KMS-11 (cell line): ENCODE measurements around the gene PROB1.

ENCODE experiments used
- H2AFZ ChIP-seq: fragments of 200-600 bp; sonication (generic); 2 replicates; pipeline ENCODE4 v1.6.1; 2016; ENCODE audit warnings: antibody characterized with exemption, mixed run types, low read depth
- H3K27ac ChIP-seq: fragments of 200-600 bp; sonication (generic); 2 replicates; pipeline ENCODE4 v1.6.1; 2016; ENCODE audit warnings: mild to moderate bottlenecking, mixed run types
- H3K27me3 ChIP-seq: fragments of 200-600 bp; sonication (generic); 2 replicates; pipeline ENCODE4 v1.6.1; 2017; ENCODE audit warnings: mild to moderate bottlenecking, low read depth, mixed run types, moderate library complexity; ENCODE audit not compliant: insufficient read depth
- H3K36me3 ChIP-seq: fragments of 200-600 bp; sonication (generic); 2 replicates; pipeline ENCODE4 v1.6.1; 2017; ENCODE audit warnings: mild to moderate bottlenecking, mixed run types; ENCODE audit not compliant: insufficient read depth
- H3K4me1 ChIP-seq: fragments of 200-600 bp; sonication (generic); 2 replicates; pipeline ENCODE4 v1.6.1; 2016; ENCODE audit warnings: mild to moderate bottlenecking, low read depth, mixed run types; ENCODE audit not compliant: poor library complexity, severe bottlenecking
- H3K4me2 ChIP-seq: fragments of 200-600 bp; sonication (generic); 2 replicates; pipeline ENCODE4 v1.7.0; 2016; ENCODE audit warnings: mild to moderate bottlenecking, mixed run types
- H3K4me3 ChIP-seq: fragments of 200-600 bp; sonication (generic); IDR thresholded peaks from 2 replicates; pipeline ENCODE4 v1.6.1; 2017; ENCODE audit warnings: low read depth, low read length, mixed read lengths; ENCODE audit not compliant: insufficient read depth
- H3K79me2 ChIP-seq: fragments of 200-600 bp; sonication (generic); 2 replicates; pipeline ENCODE4 v1.6.1; 2016; ENCODE audit warnings: low read depth, mixed run types; ENCODE audit not compliant: insufficient read depth
- H3K9ac ChIP-seq: fragments of 200-600 bp; sonication (generic); 2 replicates; pipeline ENCODE4 v1.6.1; 2016; ENCODE audit warnings: mild to moderate bottlenecking, mixed run types
- H4K20me1 ChIP-seq: fragments of 200-600 bp; sonication (generic); 2 replicates; pipeline ENCODE4 v1.6.1; 2016; ENCODE audit warnings: mild to moderate bottlenecking, mixed run types; ENCODE audit not compliant: insufficient read depth
- CTCF ChIP-seq: fragments of 200-600 bp; sonication (generic); conservative IDR thresholded peaks from 2 replicates; pipeline ENCODE4 v1.6.1; 2017; ENCODE audit warnings: low read depth, mild to moderate bottlenecking, antibody characterized with exemption, low read length, moderate library complexity, mixed read lengths

Gene PROB1

DNA sequence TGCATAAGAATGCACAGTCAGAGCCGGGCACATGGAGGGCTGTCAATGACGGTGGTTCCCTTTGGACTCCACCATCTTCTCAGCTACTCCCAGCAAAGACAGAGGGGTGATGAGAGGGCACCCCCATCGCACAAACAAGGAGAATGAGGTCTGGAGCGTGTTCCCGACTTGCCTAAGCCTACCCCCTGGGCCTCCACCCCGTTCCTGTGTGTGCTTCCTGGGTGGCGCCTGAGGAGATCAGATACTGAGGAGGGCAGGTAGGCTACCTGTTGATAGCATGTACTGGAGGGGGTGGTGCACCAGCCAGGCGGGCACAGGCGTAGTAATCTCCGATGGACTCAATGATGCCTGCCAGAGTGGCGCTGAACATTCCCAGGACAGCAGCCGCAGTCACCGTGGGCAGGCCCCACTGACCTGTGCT lies 16.0 kb downstream of the PROB1 start:
- Histone ChIP-seq H4K20me1 (no peaks in the 10 kb centered on the region), H3K36me3 (no peaks in the 10 kb centered on the region), H3K79me2 (no peaks in the 10 kb centered on the region), H3K9ac (no peak overlapping the region), H3K27ac (no peak overlapping the region), H3K4me2 (no peak overlapping the region), H3K27me3 (no peaks in the 10 kb centered on the region), H2AFZ (no peak overlapping the region), H3K4me3 (no peak overlapping the region), H3K4me1 (peaks cover 8% of the 10 kb centered on the region)
- TF ChIP-seq CTCF: no peak

- TF ChIP-seq CTCF: no peak
- no peaks in the 10 kb centered on the region for H3K27me3 ChIP-seq
- no peak overlapping the region for H2AFZ ChIP-seq
- H3K4me2 ChIP-seq: no peak overlapping the region
- H3K27ac ChIP-seq: no peak overlapping the region
- H3K79me2 ChIP-seq: no peaks in the 10 kb centered on the region
- H3K4me1 ChIP-seq: peaks cover 1% of the 10 kb centered on the region
- no peak overlapping the region for H3K4me3 ChIP-seq
- H3K36me3 ChIP-seq: no peaks in the 10 kb centered on the region
- H4K20me1 ChIP-seq: no peaks in the 10 kb centered on the region
- H3K9ac ChIP-seq: no peak overlapping the region
Measured at GRCh38 chr5:139378101-139378825, 16.6 kb downstream of the PROB1 start.

DNA sequence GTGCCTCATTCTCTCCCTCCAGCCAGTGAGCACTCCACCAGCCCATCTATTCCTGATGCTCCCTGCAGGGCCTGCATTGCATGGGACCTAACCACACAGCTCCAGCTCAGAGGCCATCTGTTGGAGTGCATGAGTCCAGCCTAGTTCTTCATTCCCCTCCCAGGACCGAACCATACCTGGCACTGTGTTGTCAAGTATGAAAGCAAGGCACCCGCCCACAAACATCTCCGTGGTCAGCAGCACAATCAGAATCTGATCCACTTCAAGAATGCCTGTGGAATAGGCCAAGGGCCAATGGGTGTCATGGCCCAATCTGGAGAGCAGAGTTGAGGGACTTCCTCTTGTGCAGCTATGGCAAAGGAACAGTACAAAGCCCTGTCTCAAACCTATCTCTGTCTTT lies 17.7 kb downstream of the PROB1 start:
- H3K4me1 ChIP-seq: no peaks in the 10 kb centered on the region
- H4K20me1 ChIP-seq: no peaks in the 10 kb centered on the region
- H3K36me3 ChIP-seq: no peaks in the 10 kb centered on the region
- TF ChIP-seq CTCF: no peak
- H3K9ac ChIP-seq: no peak overlapping the region
- H3K27me3 ChIP-seq: no peaks in the 10 kb centered on the region
- no peaks in the 10 kb centered on the region for H3K79me2 ChIP-seq
- H3K4me2 ChIP-seq: no peak overlapping the region
- H3K4me3 ChIP-seq: no peak overlapping the region
- no peak overlapping the region for H2AFZ ChIP-seq
- H3K27ac ChIP-seq: no peak overlapping the region

- Histone ChIP-seq H3K36me3 (no peaks in the 10 kb centered on the region), H3K4me1 (no peaks in the 10 kb centered on the region), H3K79me2 (no peaks in the 10 kb centered on the region)
Measured at GRCh38 chr5:139376364-139376763, 18.5 kb downstream of the PROB1 start.

More at GRCh38 chr5:139376364-139376763, 18.5 kb downstream of the PROB1 start:
- Histone ChIP-seq H4K20me1 (no peaks in the 10 kb centered on the region), H3K27me3 (no peaks in the 10 kb centered on the region), H3K4me2 (no peak overlapping the region), H2AFZ (no peak overlapping the region), H3K9ac (no peak overlapping the region), H3K4me3 (no peak overlapping the region), H3K27ac (no peak overlapping the region)
- TF ChIP-seq CTCF: no peak
